Osteoblast (primary cell): Measurements from ENCODE around the gene CAPN5. TPM values are rescaled to one million over a fixed set of nuclear protein-coding genes. Genes with fewer than 3 reads are reported as not detected.

Source experiments
- DNase-seq: peaks from one replicate; pipeline ENCODE4 v3.0.0; 2011; ENCODE audit warnings: low spot score, mixed read lengths; ENCODE audit not compliant: insufficient read length; ENCODE audit errors: missing footprints
- H2AFZ ChIP-seq: 2 replicates; pipeline ENCODE4 v1.6.0; 2011; ENCODE audit warnings: mild to moderate bottlenecking, low read length
- H3K27ac ChIP-seq: 2 replicates; pipeline ENCODE4 v1.5.1; 2011; ENCODE audit warnings: mild to moderate bottlenecking, low read depth, low read length, moderate library complexity
- H3K27me3 ChIP-seq: 2 replicates; pipeline ENCODE4 v1.6.0; 2012; ENCODE audit warnings: mild to moderate bottlenecking, control low read depth, inconsistent platforms, low read length, moderate library complexity; ENCODE audit not compliant: insufficient read depth
- H3K36me3 ChIP-seq: 2 replicates; pipeline ENCODE4 v1.5.1; 2011; ENCODE audit warnings: mild to moderate bottlenecking, low read length, control low read depth, moderate library complexity; ENCODE audit not compliant: insufficient read depth
- H3K4me1 ChIP-seq: 2 replicates; pipeline ENCODE4 v1.5.1; 2011; ENCODE audit warnings: mild to moderate bottlenecking, low read length, control low read depth, moderate library complexity; ENCODE audit not compliant: insufficient read depth
- H3K4me2 ChIP-seq: 2 replicates; pipeline ENCODE4 v1.6.0; 2011; ENCODE audit warnings: mild to moderate bottlenecking, low read length; ENCODE audit not compliant: insufficient read depth
- H3K4me3 ChIP-seq: fragments of 200-600 bp; sonication (generic); 3 replicates; pipeline ENCODE4 v1.5.1; 2012; ENCODE audit warnings: mild to moderate bottlenecking, low read length, inconsistent platforms; ENCODE audit not compliant: insufficient read depth
- H3K79me2 ChIP-seq: 2 replicates; pipeline ENCODE4 v1.6.0; 2012; ENCODE audit warnings: mild to moderate bottlenecking, low read length, control low read depth, inconsistent platforms; ENCODE audit not compliant: insufficient read depth
- H3K9me3 ChIP-seq: 2 replicates; pipeline ENCODE4 v1.5.1; 2011; ENCODE audit warnings: low read depth, low read length, control low read depth
- H4K20me1 ChIP-seq: 2 replicates; pipeline ENCODE4 v1.6.0; 2012; ENCODE audit warnings: mild to moderate bottlenecking, low read length, control low read depth; ENCODE audit not compliant: insufficient read depth
- CTCF ChIP-seq: IDR thresholded peaks from 2 replicates; pipeline ENCODE4 v1.5.1; 2011; ENCODE audit warnings: mild to moderate bottlenecking, low read depth, low read length, moderate library complexity; ENCODE audit errors: extremely low read depth
- total RNA-seq: library from RNA; depleted of rRNA; stranded (reverse); fragments of >200 nt; gene quantifications from 2 replicates; pipeline ENCODE4 v1.2.3, GENCODE V29; 2012

CAPN5 gene
- total RNA-seq, 1 donor, result 6.5 TPM

- H2AFZ ChIP-seq, result no peak overlapping the region
- DNase-seq, result no peak
- H3K27ac ChIP-seq, result no peak overlapping the region
- H3K9me3 ChIP-seq, result no peaks in the 10 kb centered on the region
- H3K79me2 ChIP-seq, result no peaks in the 10 kb centered on the region
- no peak overlapping the region for H3K4me2 ChIP-seq
- H3K27me3 ChIP-seq, result no peaks in the 10 kb centered on the region
- no peak for TF ChIP-seq CTCF
- H3K4me1 ChIP-seq, result no peaks in the 10 kb centered on the region
- no peak overlapping the region for H3K4me3 ChIP-seq
- no peaks in the 10 kb centered on the region for H4K20me1 ChIP-seq
- peaks cover 13% of the 10 kb centered on the region for H3K36me3 ChIP-seq
Observed at GRCh38 chr11:77121096-77121640, 54.4 kb downstream of the CAPN5 start.

GRCh38 chr11:77121876-77122575, 55.3 kb downstream of the CAPN5 start:
- H3K79me2 ChIP-seq, result no peaks in the 10 kb centered on the region
- no peak overlapping the region for H3K4me3 ChIP-seq
- H2AFZ ChIP-seq, result no peak overlapping the region
- H3K27ac ChIP-seq, result no peak overlapping the region
- H3K9me3 ChIP-seq, result no peaks in the 10 kb centered on the region
- no peaks in the 10 kb centered on the region for H3K27me3 ChIP-seq
- H4K20me1 ChIP-seq, result no peaks in the 10 kb centered on the region
- H3K4me2 ChIP-seq, result no peak overlapping the region
- peaks cover 13% of the 10 kb centered on the region for H3K36me3 ChIP-seq
- no peak for TF ChIP-seq CTCF
- peaks cover 2% of the 10 kb centered on the region for H3K4me1 ChIP-seq
- no peak for DNase-seq

- no peak for TF ChIP-seq CTCF
- DNase-seq, result no peak
- no peaks in the 10 kb centered on the region for H3K9me3 ChIP-seq
- H3K27me3 ChIP-seq, result no peaks in the 10 kb centered on the region
- no peaks in the 10 kb centered on the region for H3K79me2 ChIP-seq
- peaks cover 8% of the 10 kb centered on the region for H3K4me1 ChIP-seq
- H3K4me2 ChIP-seq, result no peak overlapping the region
- peaks cover 13% of the 10 kb centered on the region for H3K36me3 ChIP-seq
- H3K4me3 ChIP-seq, result no peak overlapping the region
- H4K20me1 ChIP-seq, result no peaks in the 10 kb centered on the region
- H2AFZ ChIP-seq, result no peak overlapping the region
- H3K27ac ChIP-seq, result no peak overlapping the region
Observed at GRCh38 chr11:77122576-77123212, 55.9 kb downstream of the CAPN5 start.

GRCh38 chr11:77123591-77123990, 56.8 kb downstream of the CAPN5 start:
- no peak for TF ChIP-seq CTCF

More at GRCh38 chr11:77123591-77123990, 56.8 kb downstream of the CAPN5 start:
- Histone ChIP-seq H3K79me2 (no peaks in the 10 kb centered on the region), H4K20me1 (no peaks in the 10 kb centered on the region), H3K27ac (no peak overlapping the region), H2AFZ (no peak overlapping the region), H3K4me3 (no peak overlapping the region), H3K9me3 (no peaks in the 10 kb centered on the region), H3K4me2 (no peak overlapping the region), H3K27me3 (no peaks in the 10 kb centered on the region), H3K36me3 (peaks cover 13% of the 10 kb centered on the region), H3K4me1 (peaks cover 11% of the 10 kb centered on the region)
- no peak for DNase-seq
